IMR-90 (cell line): ENCODE measurements around the gene IL4R. TPM values are rescaled to one million over a fixed set of nuclear protein-coding genes. Genes with fewer than 3 reads are reported as not detected.
"Not testable (repeated sequence)": the region's sequence is repeated elsewhere in the genome, so short reads cannot be mapped to it uniquely, and the experiment has no call there.

Experiments
- ATAC-seq: fragments of 200-7000 bp; cut with Tn5 transposase; 2 replicates; pipeline ENCODE4 v1.9.1; 2020; ENCODE audit warnings: low read depth, mild to moderate bottlenecking, moderate library complexity
- BruUV-seq: library from RNA; stranded (reverse); fragments of 400-500 nt; replicated peaks from 2 replicates; lab custom pipeline; 2021; lab: Mats Ljungman, UMichigan
- CTCF ChIA-PET: fragments of 300-600 bp; formaldehyde crosslinking; extraction: SDS; loops from one replicate; lab custom pipeline; 2021; ENCODE audit warnings: antibody characterized with exemption; lab: Yijun Ruan, JAX
- POLR2A ChIA-PET: fragments of 300-600 bp; sonication (Branson Sonifier 250); formaldehyde crosslinking; loops from one replicate; lab custom pipeline; 2022; ENCODE audit warnings: antibody characterized with exemption; ENCODE audit not compliant: unreplicated experiment; lab: Charles Lee
- DNase-seq: peaks from one replicate; pipeline ENCODE4 v3.0.0; 2013
- H2AFZ ChIP-seq: replicated peaks from 2 replicates; pipeline ENCODE3; 2013; ENCODE audit warnings: low read length, mild to moderate bottlenecking; ENCODE audit not compliant: poor library complexity
- H2AK5ac ChIP-seq: 2 replicates; pipeline ENCODE4 v1.6.1; 2013; ENCODE audit warnings: low read depth, low read length, inconsistent platforms
- H2AK9ac ChIP-seq: replicated peaks from 2 replicates; pipeline ENCODE3; 2013; ENCODE audit warnings: mild to moderate bottlenecking, low read depth, low read length, moderate library complexity; ENCODE audit not compliant: poor library complexity
- H2BK120ac ChIP-seq: 2 replicates; pipeline ENCODE4 v1.6.1; 2013; ENCODE audit warnings: low read depth, low read length, inconsistent platforms
- H2BK15ac ChIP-seq: 3 replicates; pipeline ENCODE4 v1.6.1; 2013; ENCODE audit warnings: low read depth, low read length, inconsistent platforms
- H2BK20ac ChIP-seq: 2 replicates; pipeline ENCODE4 v1.6.1; 2013; ENCODE audit warnings: low read depth, mild to moderate bottlenecking, inconsistent platforms, low read length, moderate library complexity
- H2BK5ac ChIP-seq: 2 replicates; pipeline ENCODE4 v1.6.1; 2013; ENCODE audit warnings: mild to moderate bottlenecking, low read depth, low read length, inconsistent platforms; ENCODE audit not compliant: poor library complexity, severe bottlenecking
- H3K14ac ChIP-seq: replicated peaks from 2 replicates; pipeline ENCODE4 v1.6.1; 2013; ENCODE audit warnings: low read depth, low read length, inconsistent platforms
- H3K18ac ChIP-seq: 2 replicates; pipeline ENCODE4 v1.6.1; 2013; ENCODE audit warnings: low read depth, low read length, control low read depth
- H3K23ac ChIP-seq: 2 replicates; pipeline ENCODE4 v1.6.1; 2013; ENCODE audit warnings: low read depth, low read length, inconsistent platforms
- H3K27ac ChIP-seq: 2 replicates; pipeline ENCODE4 v1.5.1; 2013; ENCODE audit warnings: mild to moderate bottlenecking, control low read depth, low read length; ENCODE audit not compliant: insufficient read depth
- H3K27me3 ChIP-seq: 2 replicates; pipeline ENCODE4 v1.6.1; 2013; ENCODE audit warnings: low read length; ENCODE audit not compliant: control insufficient read depth, insufficient read depth
- H3K36me3 ChIP-seq: 2 replicates; pipeline ENCODE4 v1.6.1; 2013; ENCODE audit warnings: low read length, mixed read lengths; ENCODE audit not compliant: control insufficient read depth, insufficient read depth
- H3K4ac ChIP-seq: 2 replicates; pipeline ENCODE4 v1.6.1; 2013; ENCODE audit warnings: low read depth, low read length, inconsistent platforms
- H3K4me1 ChIP-seq: 2 replicates; pipeline ENCODE4 v1.6.1; 2013; ENCODE audit warnings: low read length, mixed read lengths; ENCODE audit not compliant: control insufficient read depth, insufficient read depth
- H3K4me2 ChIP-seq: 2 replicates; pipeline ENCODE4 v1.6.1; 2013; ENCODE audit warnings: low read depth, mild to moderate bottlenecking, control low read depth, low read length, moderate library complexity
- H3K4me3 ChIP-seq: 2 replicates; pipeline ENCODE4 v1.5.1; 2013; ENCODE audit warnings: low read depth, mild to moderate bottlenecking, control low read depth, low read length, moderate library complexity; ENCODE audit not compliant: insufficient read depth
- H3K56ac ChIP-seq: 2 replicates; pipeline ENCODE4 v1.6.1; 2013; ENCODE audit warnings: low read length, inconsistent platforms; ENCODE audit not compliant: insufficient read depth; ENCODE audit errors: extremely low read depth
- H3K79me1 ChIP-seq, 2 experiments: 2 replicates each; pipeline ENCODE4 v1.6.1; 2013; ENCODE audit warnings: low read length in 2 of 2, inconsistent platforms in 1 of 2, low read depth in 1 of 2
- H3K9ac ChIP-seq: 2 replicates; pipeline ENCODE4 v1.6.1; 2013; ENCODE audit warnings: low read depth, low read length, control low read depth
- H3K9me1 ChIP-seq: 2 replicates; pipeline ENCODE4 v1.6.1; 2013; ENCODE audit warnings: low read length, inconsistent platforms; ENCODE audit not compliant: insufficient read depth
- H3K9me3 ChIP-seq: 2 replicates; pipeline ENCODE4 v1.6.1; 2013; ENCODE audit warnings: low read length; ENCODE audit not compliant: control insufficient read depth, insufficient read depth
- H4K20me1 ChIP-seq: 2 replicates; pipeline ENCODE4 v1.6.1; 2013; ENCODE audit warnings: low read length, inconsistent platforms; ENCODE audit not compliant: insufficient read depth
- H4K5ac ChIP-seq: 2 replicates; pipeline ENCODE4 v1.6.1; 2013; ENCODE audit warnings: mild to moderate bottlenecking, low read depth, low read length, control low read depth
- H4K8ac ChIP-seq, 2 experiments: 2 replicates each; pipeline ENCODE4 v1.6.1; 2013; ENCODE audit warnings: low read depth in 2 of 2, low read length in 2 of 2, control low read depth in 1 of 2, inconsistent platforms in 1 of 2
- H4K91ac ChIP-seq: 2 replicates; pipeline ENCODE4 v1.6.1; 2013; ENCODE audit warnings: low read depth, low read length, inconsistent platforms; ENCODE audit not compliant: insufficient read depth
- WGBS, 2 experiments: methylation state at CpG; one replicate each; pipeline versions ENCODE4 v1.1.5 to v1.1.7; 2013; ENCODE audit warnings: missing lambda C conversion rate in 2 of 2; ENCODE audit not compliant: insufficient read length in 1 of 2; ENCODE audit errors: extremely low coverage in 2 of 2; 5-methylcytosine and 5-hydroxymethylcytosine counted together
- dilution Hi-C: fragments of 300-500 bp; cut with HindIII; formaldehyde crosslinking; loops from one replicate; pipeline ENCODE4 v1.14.3; 2018; ENCODE audit warnings: low sequenced_read_pairs; ENCODE audit not compliant: unreplicated experiment
- in situ Hi-C: fragments of 300-500 bp; cut with MboI; formaldehyde crosslinking; loops from 3 replicates; pipeline ENCODE4 v1.14.3; 2019; ENCODE audit warnings: low sequenced_read_pairs, inconsistent platforms, mixed read lengths
- intact Hi-C: fragments of 100-400 bp; cut with micrococcal nuclease; formaldehyde crosslinking; loops from 2 replicates; pipeline ENCODE4 v1.10.0; 2022
- polyA plus RNA-seq, 3 experiments: library from polyadenylated mRNA; depleted of rRNA; stranded (reverse); fragments of >200 nt; gene quantifications; 2 replicates each; pipeline ENCODE4 v1.2.3, GENCODE V29; 2012; ENCODE audit warnings: low replicate concordance in 1 of 3
- total RNA-seq: library from RNA; depleted of rRNA; stranded (reverse); fragments of >200 nt; gene quantifications from 2 replicates; pipeline ENCODE4 v1.2.3, GENCODE V29; 2012

The IL4R gene
- total and polyA plus RNA-seq, 2 of the 4 experiments (the other 2 are of a cell fraction) = 6.3 to 18.7 TPM

GRCh38 chr16:27272697-27273096, 41.1 kb upstream of the IL4R start:
- H4K20me1 ChIP-seq, H2AK5ac ChIP-seq, H3K4ac ChIP-seq, H2BK120ac ChIP-seq, H4K91ac ChIP-seq, H2AK9ac ChIP-seq, intact Hi-C loops, CTCF ChIA-PET, DNase-seq, H3K14ac ChIP-seq, H3K4me3 ChIP-seq, H2AFZ ChIP-seq, BruUV-seq, H3K9me3 ChIP-seq, POLR2A ChIA-PET, H3K23ac ChIP-seq, H2BK5ac ChIP-seq, H3K4me1 ChIP-seq, H2BK20ac ChIP-seq, ATAC-seq, H3K27me3 ChIP-seq, H3K36me3 ChIP-seq, dilution Hi-C loops, H3K4me2 ChIP-seq, H3K9ac ChIP-seq, H4K5ac ChIP-seq, H4K8ac ChIP-seq, H2BK15ac ChIP-seq, H3K18ac ChIP-seq, in situ Hi-C loops, H3K56ac ChIP-seq, H3K27ac ChIP-seq: not testable (repeated sequence)
- Histone ChIP-seq H3K9me1 (peaks cover 14% of the 10 kb centered on the region; the same call in 1 of the 2 replicates), H3K79me1 (peaks cover 10 to 22% of the 10 kb centered on the region in 2 experiments)
- WGBS, 2 experiments = 100% methylated on average over 1 of the region's 7 CpGs; no CpG with 5 or more reads in 1 of the 2 experiments
